Activated T-cell treated with anti-CD3 and anti-CD28 coated beads for 4 hours (primary cell): Measurements from ENCODE around the gene IRF4.

Experiments
- DNase-seq: peaks from one replicate; pipeline ENCODE4 v3.0.0-alpha.2; 2020

Gene IRF4

GRCh38 chr6:445571-446417, 54.2 kb downstream of the IRF4 start:
- DNase-seq, result no peak

GRCh38 chr6:446418-447366, 55.1 kb downstream of the IRF4 start:
- peak; percentile 90 for DNase-seq

DNA sequence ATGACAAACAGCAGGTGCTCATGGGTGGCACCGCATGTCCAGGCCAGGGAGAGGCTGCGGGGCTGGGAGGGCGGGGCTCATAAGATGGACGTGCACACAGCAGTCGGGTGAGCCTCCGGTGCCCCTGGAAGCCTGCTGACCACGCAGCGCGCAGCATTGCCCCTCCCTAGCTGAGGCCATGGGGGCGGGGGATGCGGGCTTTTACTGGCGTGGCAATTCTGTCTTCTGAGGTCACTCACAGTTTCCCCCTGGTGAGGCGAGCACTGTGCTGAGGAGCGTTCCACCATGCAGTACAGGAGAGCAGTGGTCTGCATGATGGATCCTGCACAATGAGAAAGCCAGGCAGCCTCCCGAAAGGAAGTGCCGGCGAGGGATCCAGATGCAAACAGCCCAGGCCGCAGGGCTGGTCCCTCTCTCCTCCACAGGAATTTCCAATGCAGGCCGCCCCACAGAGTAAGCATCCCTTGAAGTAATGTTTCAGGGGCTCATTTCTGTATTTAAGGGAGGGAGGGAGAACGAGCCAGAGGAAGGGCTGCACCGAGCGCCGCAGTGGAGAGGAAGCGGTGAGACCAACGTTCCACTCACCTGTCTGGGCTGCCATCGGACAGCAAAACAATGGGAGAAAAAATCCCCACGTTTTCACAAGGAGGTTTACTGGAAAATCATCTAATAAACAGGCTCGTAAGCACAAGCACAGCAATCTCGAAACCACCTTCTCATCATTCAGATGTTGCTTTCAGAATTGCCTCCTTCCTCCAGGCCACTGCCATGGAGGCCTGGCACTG, 56.0 kb downstream of the IRF4 start:
- peak; percentile 27 for DNase-seq

GRCh38 chr6:448296-449056, 56.9 kb downstream of the IRF4 start:
- no peak for DNase-seq

- no peak for DNase-seq
These were observed 57.5 kb downstream of the IRF4 start for GRCh38 chr6:449057-449430.

GRCh38 chr6:449486-450419, 58.2 kb downstream of the IRF4 start:
- no peak for DNase-seq

GRCh38 chr6:451336-451735, 59.8 kb downstream of the IRF4 start:
- no peak for DNase-seq

- no peak for DNase-seq
These were observed 60.3 kb downstream of the IRF4 start for GRCh38 chr6:451847-452246.

- DNase-seq, result no peak
These were observed 60.9 kb downstream of the IRF4 start for GRCh38 chr6:452301-453067.

DNA sequence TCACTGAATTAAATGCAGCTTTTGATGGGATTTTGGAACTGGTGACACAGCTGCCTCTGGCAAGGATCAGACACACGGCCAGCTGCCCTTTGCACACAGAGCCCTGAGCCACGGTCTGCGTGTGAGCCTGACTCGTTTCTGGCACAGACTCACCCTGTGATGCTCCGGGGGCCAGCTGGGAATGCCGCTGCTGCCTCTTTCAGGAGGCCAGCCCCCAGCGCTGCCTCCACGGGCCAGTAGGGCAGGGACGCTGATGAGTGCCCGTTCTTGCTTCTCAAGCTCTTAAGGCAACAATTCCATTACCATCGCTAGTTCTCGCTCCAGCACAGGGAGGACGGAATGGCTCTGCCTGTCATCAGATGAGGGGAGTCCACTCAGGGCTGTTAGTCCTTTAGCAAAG, 61.6 kb downstream of the IRF4 start:
- DNase-seq, result no peak

DNA sequence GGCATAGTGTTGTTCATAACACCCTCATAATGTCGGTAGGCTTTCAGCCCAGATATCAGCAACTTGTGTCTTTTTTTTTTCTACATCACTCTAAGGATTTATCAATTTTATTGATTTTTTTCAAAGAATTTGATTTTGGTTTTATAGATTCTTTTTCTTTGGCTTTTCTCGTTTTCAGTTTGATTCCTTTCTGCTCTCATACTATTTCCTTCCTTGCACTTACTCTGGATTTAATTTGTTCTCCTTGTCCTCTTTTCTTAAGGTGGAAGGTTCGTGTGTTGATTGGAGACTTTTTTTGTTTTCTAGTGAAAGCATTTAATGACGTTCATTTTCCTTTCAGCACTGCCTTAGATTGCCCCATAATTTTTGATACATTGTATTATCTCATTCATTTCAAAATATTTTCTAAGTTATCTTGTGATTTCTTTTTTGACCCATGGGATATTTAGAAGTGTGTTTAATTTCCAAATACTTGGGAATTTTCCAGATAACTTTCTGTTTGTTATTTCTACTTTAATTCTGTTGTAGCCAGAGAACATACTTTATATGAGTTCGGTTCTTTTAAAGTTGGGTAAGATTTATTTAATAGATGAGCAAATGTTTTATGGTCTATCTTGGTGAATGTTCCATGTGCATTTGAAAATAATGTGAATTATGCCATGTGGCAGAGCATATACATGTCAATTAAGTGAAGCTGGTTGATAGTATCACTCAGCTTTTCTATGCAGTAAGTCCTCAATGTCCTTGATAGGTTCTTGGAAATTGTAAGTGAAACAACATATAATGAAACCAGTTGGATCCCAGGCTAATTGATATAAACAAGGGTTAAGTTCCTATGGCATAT, 62.8 kb downstream of the IRF4 start:
- DNase-seq, result no peak

- no peak for DNase-seq
These were observed 63.5 kb downstream of the IRF4 start for GRCh38 chr6:455006-455585.

DNA sequence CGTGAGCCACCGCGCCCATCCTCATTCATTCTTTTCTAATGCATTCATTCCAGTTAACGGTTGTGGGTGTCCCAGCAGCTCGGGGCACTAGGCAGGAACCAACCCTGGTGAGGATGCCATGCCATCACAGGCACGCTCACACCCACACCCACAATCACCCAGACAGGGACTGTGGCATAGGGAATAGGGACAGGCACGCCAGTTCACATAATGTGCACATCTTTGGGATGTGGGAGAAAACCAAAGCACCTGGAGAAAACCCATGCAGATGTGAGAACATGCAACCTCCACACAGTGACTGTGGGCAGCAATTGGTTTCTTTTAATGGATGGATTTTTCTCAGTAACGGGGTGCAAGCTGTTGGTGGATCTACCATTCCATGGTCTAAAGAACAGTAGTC, 64.3 kb downstream of the IRF4 start:
- no peak for DNase-seq

- no peak for DNase-seq
These were observed 64.9 kb downstream of the IRF4 start for GRCh38 chr6:456358-456867.

- no peak for DNase-seq
These were observed 65.3 kb downstream of the IRF4 start for GRCh38 chr6:456887-457286.
